Endothelial cell (in vitro differentiated cells): ENCODE measurements around the gene EDDM13. TPM values are rescaled to one million over a fixed set of nuclear protein-coding genes. Genes with fewer than 3 reads are reported as not detected.

Experiments
- DNase-seq: peaks from one replicate; pipeline ENCODE4 v3.0.0; 2021; ENCODE audit warnings: low spot score
- H3K27ac Mint-ChIP-seq: one replicate; pipeline ENCODE4 v1.8.0; 2021; ENCODE audit warnings: mixed read lengths, inconsistent platforms; ENCODE audit not compliant: unreplicated experiment
- H3K27me3 Mint-ChIP-seq: one replicate; pipeline ENCODE4 v1.8.0; 2021; ENCODE audit warnings: mild to moderate bottlenecking, moderate library complexity, mixed read lengths, inconsistent platforms; ENCODE audit not compliant: unreplicated experiment
- H3K36me3 Mint-ChIP-seq: one replicate; pipeline ENCODE4 v1.8.0; 2021; ENCODE audit warnings: mild to moderate bottlenecking, low read depth, mixed read lengths, inconsistent platforms; ENCODE audit not compliant: unreplicated experiment
- H3K4me1 Mint-ChIP-seq: one replicate; pipeline ENCODE4 v1.8.0; 2021; ENCODE audit warnings: mild to moderate bottlenecking, mixed read lengths, inconsistent platforms; ENCODE audit not compliant: unreplicated experiment
- H3K4me3 Mint-ChIP-seq: one replicate; pipeline ENCODE4 v1.8.0; 2021; ENCODE audit warnings: mild to moderate bottlenecking, mixed read lengths, inconsistent platforms; ENCODE audit not compliant: unreplicated experiment
- H3K9me3 Mint-ChIP-seq: one replicate; pipeline ENCODE4 v1.8.0; 2021; ENCODE audit warnings: mixed read lengths, inconsistent platforms; ENCODE audit not compliant: unreplicated experiment
- CTCF ChIP-seq: fragments of 200-600 bp; sonication (generic); IDR thresholded peaks from one replicate; pipeline ENCODE4 v1.5.0; 2021; ENCODE audit warnings: antibody characterized with exemption; ENCODE audit not compliant: unreplicated experiment
- total RNA-seq: library from RNA; stranded (reverse); fragmentation: NEBNext Ultra II Directional; extraction: Animal tissue kit (Norgen Biotek cat#: 25700); gene quantifications from one replicate; pipeline ENCODE4 v1.2.1, GENCODE V29; 2021; ENCODE audit not compliant: unreplicated experiment

EDDM13 gene
- total RNA-seq, 1 donor from 2014 or later, result not detected

GRCh38 chr19:56263319-56263718 lies 9.2 kb upstream of the EDDM13 start:
- H3K27me3 Mint-ChIP-seq, result peaks cover 2% of the 10 kb centered on the region
- H3K4me3 Mint-ChIP-seq, result no peak overlapping the region
- TF ChIP-seq CTCF, result no peak
- no peaks in the 10 kb centered on the region for H3K9me3 Mint-ChIP-seq
- no peaks in the 10 kb centered on the region for H3K4me1 Mint-ChIP-seq
- peaks cover 2% of the 10 kb centered on the region for H3K36me3 Mint-ChIP-seq
- H3K27ac Mint-ChIP-seq, result no peak overlapping the region
- DNase-seq, result no peak

GRCh38 chr19:56266051-56266450 lies 6.5 kb upstream of the EDDM13 start:
- Mint-ChIP-seq H3K4me3 (no peak overlapping the region), H3K9me3 (no peaks in the 10 kb centered on the region), H3K27ac (no peak overlapping the region), H3K36me3 (no peaks in the 10 kb centered on the region), H3K4me1 (no peaks in the 10 kb centered on the region), H3K27me3 (peaks cover 2% of the 10 kb centered on the region)
- DNase-seq, result no peak
- TF ChIP-seq CTCF, result no peak

GRCh38 chr19:56269348-56269747 lies 3.2 kb upstream of the EDDM13 start:
- Mint-ChIP-seq H3K27ac (no peak overlapping the region), H3K27me3 (peaks cover 2% of the 10 kb centered on the region)

GRCh38 chr19:56270676-56271075 lies 1.9 kb upstream of the EDDM13 start:
- Mint-ChIP-seq H3K27ac (no peak overlapping the region), H3K9me3 (no peaks in the 10 kb centered on the region)

More at GRCh38 chr19:56269348-56269747, 3.2 kb upstream of the EDDM13 start:
- peak overlapping the region; percentile 21 for H3K4me3 Mint-ChIP-seq
- peaks cover 4% of the 10 kb centered on the region for H3K36me3 Mint-ChIP-seq
- H3K9me3 Mint-ChIP-seq, result no peaks in the 10 kb centered on the region
- TF ChIP-seq CTCF, result no peak
- H3K4me1 Mint-ChIP-seq, result peaks cover 7% of the 10 kb centered on the region
- no peak for DNase-seq

GRCh38 chr19:56271151-56271550 lies 1.4 kb upstream of the EDDM13 start:
- no peak for DNase-seq
- no peak for TF ChIP-seq CTCF

More at GRCh38 chr19:56270676-56271075, 1.9 kb upstream of the EDDM13 start:
- no peak for TF ChIP-seq CTCF
- Mint-ChIP-seq H3K36me3 (peaks cover 4% of the 10 kb centered on the region), H3K27me3 (peaks cover 2% of the 10 kb centered on the region), H3K4me1 (peaks cover 11% of the 10 kb centered on the region), H3K4me3 (no peak overlapping the region)
- DNase-seq, result no peak

More at GRCh38 chr19:56271151-56271550, 1.4 kb upstream of the EDDM13 start:
- H3K27ac Mint-ChIP-seq, result no peak overlapping the region
- peaks cover 2% of the 10 kb centered on the region for H3K27me3 Mint-ChIP-seq
- peaks cover 4% of the 10 kb centered on the region for H3K36me3 Mint-ChIP-seq
- H3K4me1 Mint-ChIP-seq, result peaks cover 11% of the 10 kb centered on the region
- no peaks in the 10 kb centered on the region for H3K9me3 Mint-ChIP-seq
- no peak overlapping the region for H3K4me3 Mint-ChIP-seq
